Skeletal muscle satellite cell (primary cell): ENCODE data around the gene ADI1.

Source experiments
- H3K27me3 ChIP-seq: 2 replicates; pipeline ENCODE4 v1.7.0; 2013; ENCODE audit warnings: low read length; ENCODE audit not compliant: control insufficient read depth, insufficient read depth
- H3K36me3 ChIP-seq: 2 replicates; pipeline ENCODE4 v1.7.0; 2013; ENCODE audit warnings: mild to moderate bottlenecking, control low read depth, low read length; ENCODE audit not compliant: insufficient read depth
- H3K4me1 ChIP-seq: 2 replicates; pipeline ENCODE4 v1.7.0; 2013; ENCODE audit warnings: low read length; ENCODE audit not compliant: control insufficient read depth, insufficient read depth
- H3K4me2 ChIP-seq: 2 replicates; pipeline ENCODE4 v1.7.0; 2013; ENCODE audit warnings: mild to moderate bottlenecking, low read length
- H3K4me3 ChIP-seq: 2 replicates; pipeline ENCODE4 v1.7.0; 2013; ENCODE audit warnings: low read length
- H3K9ac ChIP-seq: 2 replicates; pipeline ENCODE4 v1.7.0; 2013; ENCODE audit warnings: mild to moderate bottlenecking, low read depth, low read length, moderate library complexity
- H3K9me3 ChIP-seq: replicated peaks from 2 replicates; pipeline ENCODE4 v1.7.0; 2013; ENCODE audit warnings: mild to moderate bottlenecking, control low read depth, low read length

The ADI1 gene

DNA sequence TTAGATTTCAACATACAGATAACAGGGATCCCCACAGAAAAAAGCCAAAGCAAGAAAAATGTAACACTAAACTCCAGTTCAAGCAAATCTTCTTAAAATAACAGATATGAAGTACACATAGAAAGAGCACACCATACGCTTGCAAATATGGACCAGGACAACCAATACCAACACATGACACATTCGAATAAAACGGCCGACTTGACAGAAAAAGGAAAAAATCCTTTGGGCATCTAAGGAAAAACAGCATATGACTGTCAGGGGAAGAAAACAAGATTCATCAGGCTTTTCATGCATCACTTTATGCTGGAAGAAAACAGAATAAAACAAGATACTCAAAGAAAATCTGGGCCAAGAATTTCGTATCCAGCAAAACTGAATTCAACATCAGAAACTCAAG, 22.8 kb upstream of the ADI1 start:
- Histone ChIP-seq H3K9me3 (no peaks in the 10 kb centered on the region), H3K4me3 (no peak overlapping the region), H3K27me3 (no peaks in the 10 kb centered on the region), H3K36me3 (peaks cover 69% of the 10 kb centered on the region), H3K4me1 (peaks cover under 1% of the 10 kb centered on the region), H3K9ac (no peak overlapping the region), H3K4me2 (no peak overlapping the region)

GRCh38 chr2:3539836-3540235, 20.5 kb upstream of the ADI1 start:
- Histone ChIP-seq H3K4me3 (no peak overlapping the region), H3K27me3 (no peaks in the 10 kb centered on the region), H3K4me2 (no peak overlapping the region), H3K36me3 (peaks cover 49% of the 10 kb centered on the region), H3K9ac (no peak overlapping the region), H3K4me1 (peaks cover 20% of the 10 kb centered on the region), H3K9me3 (no peaks in the 10 kb centered on the region)

DNA sequence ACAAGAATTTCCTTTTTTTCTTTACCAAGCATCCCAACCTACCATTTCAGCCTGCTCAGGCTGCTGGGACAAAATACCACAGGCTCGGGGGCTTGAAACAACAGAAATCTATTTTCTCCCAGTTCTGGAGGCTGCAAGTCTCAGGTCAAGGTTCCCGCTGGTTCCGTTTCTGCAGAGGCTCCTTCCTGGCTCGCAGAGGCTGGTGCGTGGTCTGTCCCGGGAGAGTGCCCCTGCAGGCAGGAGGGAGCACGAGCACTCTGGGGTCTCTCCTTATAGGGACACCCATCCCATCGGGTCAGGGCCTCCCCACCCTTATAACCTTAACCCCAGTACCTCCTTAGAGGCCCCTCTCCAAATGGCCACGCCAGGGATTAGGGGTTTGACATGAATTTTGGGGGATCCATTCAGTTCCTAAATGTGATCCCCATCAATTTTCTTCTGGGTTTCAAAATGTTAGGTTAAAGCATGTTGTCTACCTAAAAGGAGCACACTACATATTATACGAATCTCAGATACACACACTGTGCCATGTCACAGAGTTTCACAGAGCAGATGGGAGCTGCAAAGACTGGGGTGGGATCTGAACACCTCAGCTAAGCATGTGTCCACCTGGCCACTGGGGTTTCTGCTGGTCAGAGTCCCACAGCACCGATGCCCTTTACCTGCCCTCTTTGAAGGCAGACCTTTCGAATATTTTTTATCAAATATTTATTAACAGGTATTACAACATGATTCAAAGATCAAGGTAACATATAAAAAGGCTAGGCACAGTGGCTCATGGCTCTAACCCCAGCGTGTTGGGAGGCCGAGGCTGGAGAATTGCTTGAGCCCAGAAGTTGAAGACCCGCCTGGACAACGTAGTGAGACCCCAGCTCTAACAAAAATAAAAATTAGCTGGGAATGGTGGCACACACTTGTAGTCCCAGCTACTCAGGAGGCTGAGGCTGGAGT, 17.6 kb upstream of the ADI1 start:
- Histone ChIP-seq H3K4me2 (peak overlapping the region; percentile 85), H3K9me3 (no peaks in the 10 kb centered on the region), H3K27me3 (no peaks in the 10 kb centered on the region), H3K4me3 (peak overlapping the region; percentile 56), H3K4me1 (peaks cover 20% of the 10 kb centered on the region), H3K36me3 (peaks cover 26% of the 10 kb centered on the region), H3K9ac (peak overlapping the region; percentile 84)

- Histone ChIP-seq H3K4me3 (peak overlapping the region; percentile 56), H3K27me3 (no peaks in the 10 kb centered on the region), H3K4me2 (peak overlapping the region; percentile 85), H3K36me3 (peaks cover 18% of the 10 kb centered on the region), H3K9me3 (no peaks in the 10 kb centered on the region), H3K4me1 (peaks cover 20% of the 10 kb centered on the region), H3K9ac (peak overlapping the region; percentile 84)
Measured at GRCh38 chr2:3535794-3536681, 16.7 kb upstream of the ADI1 start.

DNA sequence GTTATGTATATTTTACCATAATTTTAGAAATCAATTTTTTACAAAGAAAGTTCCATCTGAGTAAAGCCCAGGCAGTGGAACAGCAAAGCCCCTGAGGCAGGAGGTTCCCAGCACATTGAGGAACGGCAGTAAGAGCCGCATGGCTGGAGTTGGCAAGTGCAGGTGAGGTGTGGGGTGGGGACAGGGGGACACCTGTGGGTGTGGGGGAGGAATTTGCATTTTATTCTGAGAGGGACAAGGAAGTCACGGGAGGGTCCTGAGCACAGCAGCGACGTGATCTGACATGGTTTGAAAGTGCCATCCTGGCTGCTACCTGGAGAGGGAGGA, 16.1 kb upstream of the ADI1 start:
- peaks cover 14% of the 10 kb centered on the region for H3K36me3 ChIP-seq
- no peaks in the 10 kb centered on the region for H3K9me3 ChIP-seq
- H3K27me3 ChIP-seq, result no peaks in the 10 kb centered on the region
- H3K4me1 ChIP-seq, result peaks cover 20% of the 10 kb centered on the region
- peak overlapping the region; percentile 85 for H3K4me2 ChIP-seq
- peak overlapping the region; percentile 56 for H3K4me3 ChIP-seq
- H3K9ac ChIP-seq, result peak overlapping the region; percentile 84

GRCh38 chr2:3534251-3534814, 15.0 kb upstream of the ADI1 start:
- Histone ChIP-seq H3K9ac (no peak overlapping the region), H3K4me2 (no peak overlapping the region), H3K4me3 (no peak overlapping the region), H3K27me3 (no peaks in the 10 kb centered on the region), H3K36me3 (peaks cover 6% of the 10 kb centered on the region), H3K4me1 (peaks cover 20% of the 10 kb centered on the region), H3K9me3 (no peaks in the 10 kb centered on the region)

DNA sequence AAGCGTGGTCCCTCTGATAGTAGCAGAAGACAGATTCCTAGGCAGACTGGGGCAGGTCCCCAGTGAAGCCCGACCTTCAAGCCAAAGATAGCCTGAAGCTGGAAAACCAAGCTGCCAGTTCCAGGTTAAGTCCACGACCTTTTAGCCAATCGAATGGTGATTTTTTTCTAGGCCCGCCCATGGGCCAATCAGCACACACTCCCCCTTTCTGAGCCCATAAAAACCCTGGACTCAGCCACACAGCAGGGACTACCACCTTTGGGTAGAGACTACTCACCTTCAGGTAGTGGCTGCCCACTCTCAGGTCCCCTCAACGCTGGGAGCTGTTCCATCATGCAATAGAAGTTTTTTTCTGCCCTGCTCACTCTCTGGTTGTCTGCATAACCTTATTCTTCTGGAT, 14.5 kb upstream of the ADI1 start:
- no peak overlapping the region for H3K4me2 ChIP-seq
- H3K9ac ChIP-seq, result no peak overlapping the region
- H3K27me3 ChIP-seq, result no peaks in the 10 kb centered on the region
- no peaks in the 10 kb centered on the region for H3K9me3 ChIP-seq
- H3K4me1 ChIP-seq, result peaks cover 20% of the 10 kb centered on the region
- peaks cover 3% of the 10 kb centered on the region for H3K36me3 ChIP-seq
- no peak overlapping the region for H3K4me3 ChIP-seq

GRCh38 chr2:3532941-3533340, 13.6 kb upstream of the ADI1 start:
- Histone ChIP-seq H3K27me3 (no peaks in the 10 kb centered on the region), H3K4me2 (no peak overlapping the region), H3K4me1 (peaks cover 20% of the 10 kb centered on the region), H3K9ac (no peak overlapping the region), H3K4me3 (no peak overlapping the region), H3K36me3 (peaks cover 3% of the 10 kb centered on the region), H3K9me3 (no peaks in the 10 kb centered on the region)

GRCh38 chr2:3529316-3530025, 10.1 kb upstream of the ADI1 start:
- Histone ChIP-seq H3K9me3 (no peaks in the 10 kb centered on the region), H3K4me2 (no peak overlapping the region), H3K27me3 (no peaks in the 10 kb centered on the region), H3K9ac (no peak overlapping the region), H3K36me3 (peaks cover 3% of the 10 kb centered on the region), H3K4me3 (no peak overlapping the region), H3K4me1 (no peaks in the 10 kb centered on the region)

- no peaks in the 10 kb centered on the region for H3K27me3 ChIP-seq
- no peak overlapping the region for H3K4me2 ChIP-seq
- peaks cover 12% of the 10 kb centered on the region for H3K4me1 ChIP-seq
- no peak overlapping the region for H3K9ac ChIP-seq
- no peaks in the 10 kb centered on the region for H3K9me3 ChIP-seq
- H3K36me3 ChIP-seq, result no peaks in the 10 kb centered on the region
- H3K4me3 ChIP-seq, result no peak overlapping the region
Measured at GRCh38 chr2:3527886-3528785, 8.8 kb upstream of the ADI1 start.
